LNCaP clone FGC (cell line): ENCODE measurements around the gene GRB10.

ENCODE experiments used
- DNase-seq: peaks from one replicate; pipeline ENCODE4 v3.0.0-alpha.2; 2011; ENCODE audit warnings: low read depth
- H3K4me3 ChIP-seq: 2 replicates; pipeline ENCODE4 v1.5.1; 2011; ENCODE audit warnings: mild to moderate bottlenecking, low read depth, low read length, control low read depth
- CTCF ChIP-seq: IDR thresholded peaks from 2 replicates; pipeline ENCODE4 v1.5.1; 2012; ENCODE audit warnings: mild to moderate bottlenecking; ENCODE audit not compliant: control insufficient read depth, insufficient read depth; ENCODE audit errors: extremely low read depth

The GRB10 gene

GRCh38 chr7:50648570-50649169 lies 134.0 kb downstream of the GRB10 start:
- no peak for TF ChIP-seq CTCF
- no peak overlapping the region for H3K4me3 ChIP-seq
- DNase-seq: no peak

GRCh38 chr7:50648076-50648475 lies 134.6 kb downstream of the GRB10 start:
- TF ChIP-seq CTCF: no peak
- no peak for DNase-seq

GRCh38 chr7:50647286-50647980 lies 135.3 kb downstream of the GRB10 start:
- TF ChIP-seq CTCF: no peak
- DNase-seq: no peak
- no peak overlapping the region for H3K4me3 ChIP-seq

More at GRCh38 chr7:50648076-50648475, 134.6 kb downstream of the GRB10 start:
- H3K4me3 ChIP-seq: no peak overlapping the region

- H3K4me3 ChIP-seq: no peak overlapping the region
- DNase-seq: no peak
- TF ChIP-seq CTCF: no peak
Measured at GRCh38 chr7:50646069-50646468, 136.6 kb downstream of the GRB10 start.

GRCh38 chr7:50645186-50645585 lies 137.5 kb downstream of the GRB10 start:
- no peak for DNase-seq
- TF ChIP-seq CTCF: no peak
- H3K4me3 ChIP-seq: no peak overlapping the region

- no peak overlapping the region for H3K4me3 ChIP-seq
- no peak for DNase-seq
- TF ChIP-seq CTCF: no peak
Measured at GRCh38 chr7:50644586-50644985, 138.1 kb downstream of the GRB10 start.

GRCh38 chr7:50644114-50644513 lies 138.6 kb downstream of the GRB10 start:
- TF ChIP-seq CTCF: no peak
- no peak overlapping the region for H3K4me3 ChIP-seq
- DNase-seq: no peak
